HG03108 (cell line): ENCODE measurements around the gene DHCR24.
"Not testable (repeated sequence)": the region's sequence is repeated elsewhere in the genome, so short reads cannot be mapped to it uniquely, and the experiment has no call there.

Experiments used
- ATAC-seq: cut with Tn5 transposase; IDR thresholded peaks from one replicate; pipeline ENCODE4 v1.9.1; 2021; ENCODE audit warnings: moderate library complexity; ENCODE audit not compliant: unreplicated experiment

The DHCR24 gene

GRCh38 chr1:54888080-54888733 is 1.2 kb upstream of the DHCR24 start:
- ATAC-seq = no peak

DNA sequence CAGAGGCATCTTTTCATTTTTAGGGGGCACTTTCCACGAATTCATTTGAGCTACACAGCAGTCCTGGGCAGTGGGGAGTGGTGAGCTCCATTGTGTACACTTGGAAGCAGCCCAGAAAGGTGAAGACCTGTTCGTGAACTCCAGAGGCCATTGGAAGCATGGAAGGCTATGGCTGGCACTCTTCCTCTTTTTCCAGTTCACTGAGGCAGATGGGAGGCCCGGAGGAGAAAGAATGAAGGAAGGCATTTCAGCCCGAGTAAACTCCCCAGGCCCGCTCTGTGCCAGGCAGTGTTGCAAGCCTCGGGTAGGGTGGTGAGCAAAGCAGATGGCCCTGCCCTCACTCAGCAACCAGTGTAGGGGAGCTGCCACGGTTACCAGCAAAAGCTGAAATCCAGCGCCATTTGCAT is 673 bp upstream of the DHCR24 start:
- no peak for ATAC-seq

DNA sequence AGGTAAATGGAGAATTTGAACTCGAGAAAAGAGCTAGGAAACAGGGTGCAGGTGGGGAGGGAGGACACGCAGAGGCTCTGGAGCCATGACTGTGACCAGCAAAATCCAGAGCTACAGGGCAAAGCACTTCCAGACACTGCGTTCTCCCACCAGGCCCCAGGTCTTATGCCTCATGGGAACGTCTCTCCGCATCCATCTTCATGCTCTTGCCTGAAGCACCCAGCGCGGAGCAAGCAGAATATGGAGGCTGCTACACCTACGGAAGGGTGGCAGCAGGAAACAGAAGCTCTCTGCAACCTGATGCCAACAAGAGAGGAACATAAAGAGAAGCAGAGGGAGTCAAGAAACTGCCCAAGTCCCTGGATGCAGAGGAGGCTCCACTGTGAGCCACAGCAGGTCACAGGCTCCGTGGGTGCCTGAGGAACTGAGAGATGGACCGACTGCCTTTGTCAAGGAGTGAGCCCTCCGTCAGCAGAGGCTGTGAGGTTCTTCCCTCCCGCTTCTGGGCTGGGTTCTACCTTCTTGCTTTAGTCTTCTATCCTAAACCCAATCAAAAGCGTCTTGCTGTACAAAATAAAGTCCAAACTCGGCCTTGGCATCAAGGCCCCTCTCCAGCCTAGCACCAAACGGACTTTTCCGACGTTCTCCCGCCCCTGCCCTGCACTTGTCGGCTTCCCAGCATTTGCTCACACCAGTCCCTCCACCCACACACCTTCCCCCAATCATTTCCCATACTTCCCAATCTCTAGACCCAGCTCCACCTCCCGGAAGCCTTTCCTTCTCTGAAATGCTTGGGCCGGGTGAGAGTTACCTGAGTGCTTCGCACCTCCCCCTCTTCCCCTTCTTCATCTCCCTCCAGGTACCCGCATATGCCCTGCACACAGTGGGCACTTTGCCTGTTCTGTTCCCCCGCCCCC is 930 bp downstream of the DHCR24 start:
- ATAC-seq = no peak

- no peak for ATAC-seq
These were observed 1.7 kb downstream of the DHCR24 start for GRCh38 chr1:54885237-54885679.

DNA sequence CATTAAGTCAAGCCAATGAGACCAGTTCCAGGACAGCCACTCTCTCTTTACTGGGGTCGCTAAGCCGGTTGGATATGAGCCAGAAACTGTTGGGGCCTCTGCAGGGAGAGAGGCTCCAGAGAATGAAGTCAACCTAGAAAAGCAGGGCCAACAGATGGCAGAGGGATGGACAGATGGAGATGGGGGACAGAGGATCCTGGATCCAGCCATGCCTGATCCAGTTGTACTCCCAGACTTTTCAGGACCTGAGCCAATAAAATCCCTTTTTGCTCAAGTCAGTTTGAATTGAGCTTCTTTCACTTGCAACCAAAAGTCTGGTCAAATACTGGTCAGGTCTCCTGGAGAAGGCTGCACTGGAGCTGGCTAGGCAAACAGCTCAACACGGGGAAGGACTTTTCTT is 2.2 kb downstream of the DHCR24 start:
- no peak for ATAC-seq

- ATAC-seq = no peak
These were observed 2.8 kb downstream of the DHCR24 start for GRCh38 chr1:54884135-54884586.

DNA sequence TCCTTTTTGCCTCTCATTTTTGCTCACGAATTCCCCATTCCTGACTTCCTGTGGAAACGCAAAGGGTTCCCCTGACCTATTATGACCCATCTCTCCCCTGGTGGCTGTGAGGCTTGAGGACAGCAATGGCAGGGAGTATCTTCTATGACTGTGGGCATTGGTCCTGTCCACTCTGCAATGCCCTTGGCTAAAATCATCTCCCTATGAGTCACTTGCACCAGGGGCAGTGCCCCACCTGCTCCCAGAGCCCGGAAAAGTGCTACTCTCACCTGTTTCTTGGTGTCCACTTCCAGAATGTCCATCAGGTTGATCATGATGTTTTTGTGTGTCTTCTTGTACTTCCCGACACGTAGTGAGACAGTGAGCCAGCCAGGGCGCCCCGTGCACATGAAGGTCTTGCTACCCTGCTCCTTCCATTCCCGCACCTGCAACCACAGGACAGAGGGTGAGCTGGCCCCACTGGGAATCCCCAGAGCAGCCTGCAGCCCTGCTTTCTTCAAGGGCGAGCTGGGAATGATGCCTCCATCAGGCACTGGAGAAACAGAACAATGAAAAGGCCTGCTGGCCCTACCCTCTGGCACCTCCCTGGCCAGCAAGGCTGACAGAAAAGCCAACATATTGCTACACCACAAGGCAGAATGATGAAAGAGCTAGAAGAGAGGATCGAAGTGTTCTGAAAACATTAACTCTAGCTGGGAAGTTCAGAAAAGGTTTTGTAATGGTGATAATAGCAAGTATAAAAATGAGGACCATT is 3.5 kb downstream of the DHCR24 start:
- ATAC-seq = no peak

DNA sequence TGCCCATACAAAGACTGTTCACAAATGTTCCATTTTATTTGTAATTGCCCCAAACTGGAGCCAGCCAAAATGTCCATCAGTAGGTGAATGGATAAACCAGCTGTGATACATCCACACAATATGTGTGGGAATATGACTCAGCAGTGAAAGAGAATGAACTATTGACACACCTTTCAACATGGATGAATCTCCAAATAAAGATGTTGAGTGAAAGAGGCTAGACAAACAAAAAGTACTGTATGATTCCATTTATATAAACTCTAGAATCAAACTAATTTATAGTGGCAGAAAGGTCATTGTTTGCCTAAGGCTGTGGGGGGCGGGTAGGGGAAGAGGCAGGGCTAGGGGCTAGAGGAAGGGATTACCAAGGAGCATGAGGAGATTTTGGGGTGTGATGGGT is 4.5 kb downstream of the DHCR24 start:
- ATAC-seq = no peak

DNA sequence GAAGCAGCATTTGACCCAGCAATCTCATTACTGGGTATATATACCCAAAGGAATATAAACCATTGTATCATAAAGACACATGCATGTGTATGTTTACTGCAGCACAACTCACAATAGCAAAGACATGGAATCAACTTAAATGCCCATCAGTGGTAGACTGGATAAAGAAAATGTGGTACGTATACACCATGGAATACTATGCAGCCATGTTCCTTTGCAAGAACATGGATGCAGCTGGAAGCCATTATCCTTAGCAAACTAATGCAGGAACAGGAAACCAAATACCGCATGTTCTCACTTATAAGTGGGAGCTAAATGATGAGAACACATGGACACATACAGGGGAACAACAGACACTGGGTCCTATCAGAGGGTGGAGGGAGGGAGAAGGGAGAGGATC is 5.4 kb downstream of the DHCR24 start:
- not testable (repeated sequence) for ATAC-seq

DNA sequence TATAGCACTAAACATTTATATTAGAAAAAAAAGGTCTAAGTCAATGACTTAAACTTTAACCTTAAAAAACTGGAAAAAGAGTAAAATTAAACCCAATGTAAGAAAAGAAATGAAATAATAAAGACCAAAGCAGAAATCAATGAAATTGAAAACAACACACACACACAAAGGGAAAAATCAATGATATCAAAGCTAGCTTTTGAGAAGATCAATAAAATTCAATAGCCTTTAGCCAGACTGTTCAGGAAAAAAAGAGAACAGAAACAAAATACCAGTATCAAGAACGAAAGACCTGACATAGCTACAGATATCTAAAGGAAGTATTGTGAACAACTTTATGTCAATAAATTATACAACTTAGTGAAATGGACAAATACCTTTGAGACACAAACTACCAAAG is 7.1 kb downstream of the DHCR24 start:
- no peak for ATAC-seq

DNA sequence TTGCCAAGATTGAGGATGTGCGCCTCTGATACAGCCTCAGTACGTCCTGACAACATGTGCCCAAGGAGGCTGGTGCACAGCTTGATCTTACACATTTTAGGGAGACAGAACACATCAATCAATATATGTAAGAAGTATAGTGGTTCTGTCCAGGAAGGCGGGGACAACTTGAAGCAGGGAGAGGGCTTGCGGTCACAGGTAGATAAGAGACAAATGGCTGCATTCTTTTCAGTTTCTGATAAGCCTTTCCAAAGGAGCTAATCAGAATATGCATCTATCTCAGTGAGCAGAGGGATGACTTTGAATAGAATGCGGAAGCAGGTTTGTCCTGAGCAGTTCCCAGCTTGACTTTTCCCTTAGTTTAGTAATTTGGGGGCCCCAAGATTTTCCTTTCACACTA is 10.2 kb downstream of the DHCR24 start:
- ATAC-seq = no peak

- no peak for ATAC-seq
These were observed 12.0 kb downstream of the DHCR24 start for GRCh38 chr1:54875000-54875399.

- no peak for ATAC-seq
These were observed 12.7 kb downstream of the DHCR24 start for GRCh38 chr1:54874079-54874830.

DNA sequence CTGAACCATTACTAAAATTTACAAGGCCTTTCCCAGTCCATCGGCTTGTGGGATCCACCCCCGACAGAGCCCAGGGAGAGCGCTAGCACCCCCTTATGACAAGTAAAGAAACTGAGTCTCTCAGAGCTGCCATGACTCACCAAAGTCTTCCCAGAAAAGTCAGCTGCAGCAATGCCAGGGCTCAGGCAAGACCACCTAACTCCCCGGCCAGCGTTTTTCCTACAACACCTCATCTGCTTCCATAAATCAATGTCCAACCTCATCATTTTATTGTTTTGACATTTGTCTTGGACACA is 15.0 kb downstream of the DHCR24 start:
- ATAC-seq = no peak

DNA sequence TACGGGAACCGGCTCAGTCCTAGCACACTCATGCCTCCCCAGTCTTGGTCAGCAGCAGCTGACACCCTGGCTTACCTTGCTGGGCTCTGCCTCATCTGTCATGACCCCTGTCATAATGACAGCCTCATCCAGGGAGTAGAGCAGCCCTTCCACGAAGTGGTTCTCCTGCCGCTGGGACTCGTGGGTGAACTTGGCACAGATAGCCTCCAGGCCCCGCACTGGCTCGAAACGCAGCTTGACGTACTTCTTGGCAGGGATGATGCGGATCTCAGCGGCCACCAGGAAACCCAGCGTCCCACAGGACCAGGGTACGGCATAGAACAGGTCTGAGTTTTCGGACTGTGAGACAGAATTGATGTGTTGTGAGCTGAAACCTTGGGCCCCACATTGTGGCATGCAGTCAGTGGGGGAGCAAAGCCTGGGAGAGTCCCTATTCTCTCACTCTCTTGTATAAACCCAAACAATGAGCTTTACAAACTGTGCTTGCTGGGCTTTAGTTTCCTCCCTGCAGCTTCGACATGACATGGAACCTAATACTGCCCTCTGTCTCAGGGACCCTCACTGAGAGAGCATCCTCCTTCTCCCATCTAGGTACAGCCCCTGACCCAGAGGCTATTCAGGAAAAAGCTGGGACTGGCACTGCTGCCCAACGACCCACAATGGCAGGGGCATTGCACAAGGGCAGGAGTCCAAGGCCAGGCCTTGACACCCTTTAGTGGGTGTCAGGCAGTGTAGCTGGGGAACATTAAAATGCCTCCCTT is 15.5 kb downstream of the DHCR24 start:
- ATAC-seq = no peak

GRCh38 chr1:54870869-54871268 is 16.1 kb downstream of the DHCR24 start:
- ATAC-seq = no peak

- no peak for ATAC-seq
These were observed 17.7 kb downstream of the DHCR24 start for GRCh38 chr1:54869173-54869851.

DNA sequence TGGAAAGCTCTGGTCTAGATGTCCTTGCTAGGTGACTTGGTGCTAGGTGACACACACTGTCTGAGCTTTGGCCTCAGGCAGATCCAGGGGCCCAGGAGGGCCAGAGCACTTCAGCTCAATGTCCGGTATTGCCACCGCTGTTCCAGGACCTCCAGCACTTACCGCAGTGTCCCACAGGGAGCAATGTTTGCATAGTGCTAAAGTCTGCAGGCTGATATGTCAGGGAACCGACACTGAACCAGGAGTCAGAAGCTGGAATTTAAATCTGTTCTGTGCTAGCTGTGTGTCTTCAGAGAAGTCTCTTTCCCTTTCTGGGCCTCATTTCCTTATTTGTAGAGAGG is 19.3 kb downstream of the DHCR24 start:
- ATAC-seq = no peak

GRCh38 chr1:54866801-54867716 is 19.9 kb downstream of the DHCR24 start:
- ATAC-seq = no peak
